ENCODE measurements around the gene NOTCH1. TPM values are rescaled to one million over a fixed set of nuclear protein-coding genes. Genes with fewer than 3 reads are reported as not detected.

NOTCH1 gene
- total and polyA plus RNA-seq, 2 experiments from 2014 or later, result 7.1 to 20.9 TPM

DNA sequence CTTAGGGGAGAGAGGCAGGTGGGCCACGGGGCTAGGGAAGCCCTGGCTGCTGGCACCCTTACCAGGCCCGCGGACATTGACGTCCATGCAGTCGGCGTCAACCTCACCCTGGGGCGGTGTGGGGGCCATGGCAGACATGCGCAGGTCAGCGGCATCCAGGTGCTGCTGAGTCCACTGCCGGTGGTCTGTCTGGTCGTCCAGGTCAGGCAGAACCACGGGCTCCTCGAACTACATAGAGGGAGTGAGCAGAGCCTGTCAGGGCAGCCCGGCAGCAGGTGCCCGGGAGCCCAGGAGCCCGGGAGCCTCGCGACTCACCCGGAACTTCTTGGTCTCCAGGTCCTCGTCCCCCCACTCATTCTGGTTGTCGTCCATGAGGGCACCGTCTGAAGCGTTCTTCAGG, 44.2 kb downstream of the NOTCH1 start:
- H3K4me1 ChIP-seq (ENCODE audit: low read depth), result no peaks in the 10 kb centered on the region
- H3K27me3 ChIP-seq, result no peaks in the 10 kb centered on the region
- H3K4me3 ChIP-seq, result no peak overlapping the region
- no peak overlapping the region for H3K27ac ChIP-seq
- no peak for DNase-seq (ENCODE audit: low read depth in 1 of 2, low spot score in 1 of 2)
- no peaks in the 10 kb centered on the region for H3K9me3 ChIP-seq (ENCODE audit: low read depth)
- peaks cover 10% of the 10 kb centered on the region for H3K36me3 ChIP-seq
- TF ChIP-seq, protein P1, sequence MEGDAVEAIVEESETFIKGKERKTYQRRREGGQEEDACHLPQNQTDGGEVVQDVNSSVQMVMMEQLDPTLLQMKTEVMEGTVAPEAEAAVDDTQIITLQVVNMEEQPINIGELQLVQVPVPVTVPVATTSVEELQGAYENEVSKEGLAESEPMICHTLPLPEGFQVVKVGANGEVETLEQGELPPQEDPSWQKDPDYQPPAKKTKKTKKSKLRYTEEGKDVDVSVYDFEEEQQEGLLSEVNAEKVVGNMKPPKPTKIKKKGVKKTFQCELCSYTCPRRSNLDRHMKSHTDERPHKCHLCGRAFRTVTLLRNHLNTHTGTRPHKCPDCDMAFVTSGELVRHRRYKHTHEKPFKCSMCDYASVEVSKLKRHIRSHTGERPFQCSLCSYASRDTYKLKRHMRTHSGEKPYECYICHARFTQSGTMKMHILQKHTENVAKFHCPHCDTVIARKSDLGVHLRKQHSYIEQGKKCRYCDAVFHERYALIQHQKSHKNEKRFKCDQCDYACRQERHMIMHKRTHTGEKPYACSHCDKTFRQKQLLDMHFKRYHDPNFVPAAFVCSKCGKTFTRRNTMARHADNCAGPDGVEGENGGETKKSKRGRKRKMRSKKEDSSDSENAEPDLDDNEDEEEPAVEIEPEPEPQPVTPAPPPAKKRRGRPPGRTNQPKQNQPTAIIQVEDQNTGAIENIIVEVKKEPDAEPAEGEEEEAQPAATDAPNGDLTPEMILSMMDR (IDR thresholded peaks at IDR 0.05; ENCODE audit: low read depth, low read length), result no peak

DNA sequence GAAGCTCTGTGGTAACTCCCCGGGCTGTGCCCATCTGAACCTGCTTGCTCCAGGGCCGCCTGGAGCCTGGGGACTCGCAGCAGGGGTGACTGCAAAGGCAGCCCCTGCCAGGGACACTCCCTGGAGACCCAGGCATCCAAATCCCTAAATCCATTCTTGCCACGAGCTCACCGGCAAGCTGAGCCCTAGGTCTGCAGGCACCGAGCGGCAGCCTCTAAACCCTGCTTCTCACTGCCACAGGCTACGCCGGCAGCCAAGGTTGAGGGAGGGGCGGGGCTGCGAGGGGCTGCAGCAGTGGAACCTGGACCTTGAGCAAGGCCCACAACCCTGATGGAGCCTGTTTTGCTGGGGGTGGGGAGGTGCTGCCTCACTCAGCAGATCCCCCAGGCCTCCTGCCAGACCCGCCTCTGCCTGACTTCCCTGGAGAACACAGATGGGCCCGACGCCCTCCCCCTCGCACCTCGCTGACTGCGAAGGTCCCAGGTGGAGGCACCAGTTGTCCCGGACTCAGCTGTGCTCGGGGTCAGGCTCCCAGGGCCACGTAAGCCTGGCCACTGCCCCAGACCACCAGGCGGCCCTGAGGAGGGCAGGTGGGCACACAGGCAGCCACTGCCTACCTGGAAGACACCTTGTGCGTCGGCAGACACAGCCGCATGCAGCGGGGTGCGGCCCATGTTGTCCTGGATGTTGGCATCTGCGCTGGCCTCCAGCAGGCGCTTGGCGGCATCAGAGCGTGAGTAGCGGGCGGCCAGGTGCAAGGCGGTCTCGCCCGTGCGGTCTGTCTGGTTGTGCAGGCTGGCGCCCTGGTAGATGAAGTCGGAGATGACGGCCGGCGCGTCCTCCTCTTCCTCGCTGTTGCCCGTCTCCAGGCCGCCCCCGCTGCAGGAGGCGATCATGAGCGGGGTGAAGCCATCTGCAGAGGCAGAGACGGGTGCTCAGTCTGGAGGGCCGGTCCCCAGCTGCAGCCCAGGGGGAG, 45.6 kb downstream of the NOTCH1 start:
- Histone ChIP-seq H3K4me3 (no peak overlapping the region), H3K4me1 (ENCODE audit: low read depth) (no peaks in the 10 kb centered on the region), H3K36me3 (peaks cover 10% of the 10 kb centered on the region), H3K27ac (no peak overlapping the region), H3K27me3 (no peaks in the 10 kb centered on the region), H3K9me3 (ENCODE audit: low read depth) (no peaks in the 10 kb centered on the region)
- no peak for DNase-seq (ENCODE audit: low read depth in 1 of 2, low spot score in 1 of 2)
- TF ChIP-seq, protein P1 (IDR thresholded peaks at IDR 0.05; ENCODE audit: low read depth, low read length), result no peak

DNA sequence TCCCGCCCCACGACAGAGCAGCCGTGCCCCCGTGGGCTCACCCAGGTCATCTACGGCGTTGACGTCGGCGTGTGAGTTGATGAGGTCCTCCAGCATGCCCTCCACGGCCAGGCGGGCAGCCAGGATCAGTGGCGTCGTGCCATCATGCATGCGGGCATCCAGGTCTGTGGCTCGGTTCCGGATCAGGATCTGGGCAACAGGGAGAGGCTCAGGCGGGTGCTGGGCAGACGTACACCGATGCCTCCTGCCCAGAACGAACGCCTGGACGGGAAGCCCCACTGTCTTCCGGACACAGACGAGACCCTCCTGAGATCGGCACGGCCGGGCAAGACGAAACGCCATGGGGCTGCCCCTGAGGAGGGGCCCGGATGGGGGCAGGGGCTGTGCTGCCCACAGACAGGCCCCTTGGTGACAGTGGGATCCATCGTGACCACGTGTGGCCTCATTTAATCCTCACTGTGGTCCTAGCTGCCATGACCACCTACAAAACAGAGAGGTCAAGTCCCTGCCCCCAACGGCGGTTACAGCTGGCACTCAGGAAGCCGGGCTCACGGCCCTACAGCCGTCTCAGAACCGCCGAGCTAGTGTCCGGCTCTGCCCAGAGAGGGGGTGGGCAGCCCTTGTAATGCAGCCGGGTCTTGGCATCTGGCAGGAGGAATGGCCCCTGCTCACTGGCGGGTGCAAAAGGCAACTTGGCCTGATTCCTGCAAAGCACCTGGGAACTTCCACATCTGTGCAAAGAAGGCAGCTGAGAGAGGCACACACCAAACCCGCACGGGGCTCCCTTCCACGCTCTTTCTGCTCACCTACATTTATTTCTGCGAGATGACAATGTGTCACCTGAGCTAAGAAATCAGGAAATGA, 46.5 kb downstream of the NOTCH1 start:
- Histone ChIP-seq H3K4me1 (ENCODE audit: low read depth) (no peaks in the 10 kb centered on the region), H3K27me3 (no peaks in the 10 kb centered on the region), H3K9me3 (ENCODE audit: low read depth) (no peaks in the 10 kb centered on the region), H3K27ac (no peak overlapping the region), H3K4me3 (no peak overlapping the region), H3K36me3 (peaks cover 6% of the 10 kb centered on the region)
- TF ChIP-seq, protein P1 (IDR thresholded peaks at IDR 0.05; ENCODE audit: low read depth, low read length), result no peak
- DNase-seq (ENCODE audit: low read depth in 1 of 2, low spot score in 1 of 2), result no peak

DNA sequence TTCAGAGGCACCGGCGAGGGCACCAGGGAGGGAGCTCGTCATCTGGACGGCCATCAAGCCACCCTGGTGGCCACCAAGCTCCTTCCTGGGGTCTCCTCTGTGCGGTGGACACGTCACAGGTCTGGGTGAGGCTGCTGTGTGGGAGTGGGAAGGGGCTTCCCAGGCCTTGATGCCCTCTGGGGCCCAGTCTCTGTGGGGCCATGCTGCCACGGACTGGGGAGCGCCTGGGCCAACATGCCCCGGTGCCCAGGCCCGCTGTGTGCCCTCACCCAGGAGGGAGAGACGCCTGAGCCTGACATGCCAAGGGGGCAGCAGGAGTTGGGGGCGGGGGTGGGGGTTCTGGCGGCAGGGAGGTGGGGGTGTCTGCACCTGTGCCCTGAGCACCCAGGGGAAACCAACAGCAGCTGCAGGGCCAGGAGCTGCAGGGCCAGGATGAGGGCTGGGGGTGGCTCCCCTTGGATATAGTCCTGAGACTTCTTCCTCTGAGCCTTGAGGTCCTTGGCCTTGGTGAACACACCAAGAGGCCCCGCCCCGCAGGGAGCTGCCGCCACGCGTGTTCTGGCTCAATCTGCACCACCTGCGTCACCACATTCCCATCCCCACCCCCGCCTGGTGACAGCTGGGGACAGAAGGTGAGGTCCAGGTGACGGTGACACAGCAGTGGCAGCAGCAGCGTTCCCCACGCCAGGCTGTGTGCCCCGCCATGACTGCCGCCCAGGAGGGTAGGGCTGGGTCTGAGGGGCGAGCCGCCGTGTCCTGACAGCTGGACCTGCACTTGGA, 47.7 kb downstream of the NOTCH1 start:
- Histone ChIP-seq H3K27ac (no peak overlapping the region), H3K9me3 (ENCODE audit: low read depth) (no peaks in the 10 kb centered on the region), H3K4me1 (ENCODE audit: low read depth) (no peaks in the 10 kb centered on the region), H3K4me3 (no peak overlapping the region), H3K27me3 (no peaks in the 10 kb centered on the region), H3K36me3 (peaks cover 6% of the 10 kb centered on the region)
- DNase-seq (ENCODE audit: low read depth in 1 of 2, low spot score in 1 of 2), result no peak
- TF ChIP-seq, protein P1 (IDR thresholded peaks at IDR 0.05; ENCODE audit: low read depth, low read length), result no peak
